ENCODE results near the gene GARRE1. TPM values are rescaled to one million over a fixed set of nuclear protein-coding genes. Genes with fewer than 3 reads are reported as not detected.
"Not testable (repeated sequence)": the region's sequence is repeated elsewhere in the genome, so short reads cannot be mapped to it uniquely, and the experiment has no call there.

GARRE1 gene
- total RNA-seq, 2 donors from 2014 or later = 13.0 to 26.7 TPM

DNA sequence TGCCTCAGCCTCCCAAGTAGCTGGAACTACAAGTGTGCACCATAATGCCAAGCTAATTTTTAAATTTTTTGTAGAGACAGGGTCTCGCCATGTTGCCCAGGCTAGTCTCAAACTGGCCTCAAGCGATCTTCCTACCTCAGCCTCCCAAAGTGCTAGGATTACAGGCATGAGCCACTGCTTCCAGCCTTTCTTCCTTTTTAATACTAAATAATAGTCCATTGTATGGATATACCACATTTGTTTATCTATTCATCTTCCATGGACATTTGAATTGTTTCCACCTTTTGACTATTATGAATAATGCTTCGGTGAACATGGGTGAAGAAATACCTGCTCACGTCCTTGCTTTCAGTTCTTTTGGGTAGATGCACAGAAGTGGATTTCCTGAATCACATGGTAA is 24.4 kb downstream of the GARRE1 start:
- H3K4me1 ChIP-seq = no peaks in the 10 kb centered on the region
- H3K27me3 ChIP-seq = no peaks in the 10 kb centered on the region
- TF ChIP-seq, protein P1, sequence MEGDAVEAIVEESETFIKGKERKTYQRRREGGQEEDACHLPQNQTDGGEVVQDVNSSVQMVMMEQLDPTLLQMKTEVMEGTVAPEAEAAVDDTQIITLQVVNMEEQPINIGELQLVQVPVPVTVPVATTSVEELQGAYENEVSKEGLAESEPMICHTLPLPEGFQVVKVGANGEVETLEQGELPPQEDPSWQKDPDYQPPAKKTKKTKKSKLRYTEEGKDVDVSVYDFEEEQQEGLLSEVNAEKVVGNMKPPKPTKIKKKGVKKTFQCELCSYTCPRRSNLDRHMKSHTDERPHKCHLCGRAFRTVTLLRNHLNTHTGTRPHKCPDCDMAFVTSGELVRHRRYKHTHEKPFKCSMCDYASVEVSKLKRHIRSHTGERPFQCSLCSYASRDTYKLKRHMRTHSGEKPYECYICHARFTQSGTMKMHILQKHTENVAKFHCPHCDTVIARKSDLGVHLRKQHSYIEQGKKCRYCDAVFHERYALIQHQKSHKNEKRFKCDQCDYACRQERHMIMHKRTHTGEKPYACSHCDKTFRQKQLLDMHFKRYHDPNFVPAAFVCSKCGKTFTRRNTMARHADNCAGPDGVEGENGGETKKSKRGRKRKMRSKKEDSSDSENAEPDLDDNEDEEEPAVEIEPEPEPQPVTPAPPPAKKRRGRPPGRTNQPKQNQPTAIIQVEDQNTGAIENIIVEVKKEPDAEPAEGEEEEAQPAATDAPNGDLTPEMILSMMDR (IDR thresholded peaks at IDR 0.05) = no peak
- DNase-seq = no peak
- no peaks in the 10 kb centered on the region for H3K36me3 ChIP-seq
- H3K27ac ChIP-seq = no peak overlapping the region
- H3K4me3 ChIP-seq = no peak overlapping the region
- no peaks in the 10 kb centered on the region for H3K9me3 ChIP-seq
- intact Hi-C loops (cut with DNase I) = no loop called here
- no peak overlapping the region for H3K9ac ChIP-seq (ENCODE audit: low read depth in 2 of 2, low read length in 2 of 2)

GRCh38 chr19:34281444-34281843 is 27.1 kb downstream of the GARRE1 start:
- H3K27ac ChIP-seq; H3K4me1 ChIP-seq; intact Hi-C loops (cut with DNase I); H3K9ac ChIP-seq (ENCODE audit: low read depth in 2 of 2, low read length in 2 of 2); H3K4me3 ChIP-seq; H3K27me3 ChIP-seq; H3K36me3 ChIP-seq; H3K9me3 ChIP-seq; DNase-seq: not testable (repeated sequence)

DNA sequence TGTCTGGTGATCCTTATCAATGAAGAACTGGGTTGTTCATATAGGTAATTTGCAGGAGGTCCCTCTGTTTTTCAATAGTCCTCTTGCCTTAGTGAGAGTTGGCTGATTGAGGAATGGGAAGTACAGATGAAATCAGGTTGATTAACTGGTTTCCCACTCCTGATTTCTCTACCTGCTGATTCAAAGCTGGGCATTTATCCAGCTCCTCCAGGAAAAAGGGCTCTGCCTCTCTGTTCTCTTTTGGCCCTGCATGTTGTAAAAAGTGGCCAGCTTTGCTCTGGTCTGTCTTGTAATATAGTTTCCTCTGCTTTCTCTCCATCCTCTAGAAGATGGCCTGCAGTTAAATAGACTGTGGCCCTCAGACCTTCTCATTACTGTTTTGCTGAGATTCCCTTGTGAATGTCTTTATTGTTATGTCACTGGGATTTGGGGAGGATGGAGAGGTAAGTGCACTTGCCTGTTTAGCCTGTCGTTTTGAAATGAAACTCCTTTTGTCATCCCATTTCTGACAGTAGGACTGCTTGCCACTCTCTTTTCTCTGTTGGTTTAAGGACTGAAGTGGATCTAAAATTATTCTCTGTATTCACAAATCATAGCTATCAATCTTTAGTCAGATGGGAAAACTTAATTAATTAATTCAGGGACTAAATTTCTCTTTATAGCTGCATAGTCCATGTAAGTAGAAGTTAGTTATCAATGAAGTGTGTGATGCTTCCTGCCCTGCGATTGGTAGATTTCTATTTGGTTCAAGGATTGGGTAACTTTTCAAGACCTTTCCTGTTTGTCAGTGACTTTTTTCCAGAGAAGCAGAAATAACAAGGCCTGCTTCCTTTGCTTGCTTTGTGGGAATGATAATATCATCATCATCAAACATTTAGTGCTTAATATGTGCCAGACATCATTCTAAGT is 28.5 kb downstream of the GARRE1 start:
- DNase-seq = no peak
- intact Hi-C loops (cut with DNase I) = no loop called here

DNA sequence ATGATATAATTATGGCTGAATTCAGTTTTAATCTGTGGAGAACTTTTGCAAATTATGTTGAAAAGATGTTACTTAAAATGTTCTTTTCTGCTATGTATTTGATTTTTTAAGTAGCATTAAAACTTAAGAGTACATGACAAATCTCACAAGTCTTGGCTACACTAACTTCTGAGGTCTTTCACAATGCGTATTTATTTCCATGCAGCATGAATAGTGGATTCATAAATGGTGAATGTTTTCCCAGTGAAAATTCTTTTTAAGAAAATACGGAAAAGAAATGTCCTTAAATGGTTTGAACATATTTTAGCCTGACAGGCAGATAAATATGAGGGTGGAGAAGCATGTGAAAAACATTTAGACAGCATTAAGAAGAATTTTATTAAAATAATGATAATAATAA is 30.2 kb downstream of the GARRE1 start:
- TF ChIP-seq, protein P1 (IDR thresholded peaks at IDR 0.05) = no peak
- Histone ChIP-seq H3K4me3 (no peak overlapping the region), H3K9ac (ENCODE audit: low read depth in 2 of 2, low read length in 2 of 2) (no peak overlapping the region), H3K36me3 (no peaks in the 10 kb centered on the region), H3K27ac (no peak overlapping the region), H3K27me3 (no peaks in the 10 kb centered on the region), H3K9me3 (no peaks in the 10 kb centered on the region), H3K4me1 (no peaks in the 10 kb centered on the region)
- intact Hi-C loops (cut with DNase I) = no loop called here
- DNase-seq = no peak

More for the DNA sequence above, 28.5 kb downstream of the GARRE1 start:
- TF ChIP-seq, protein P1 (IDR thresholded peaks at IDR 0.05) = no peak
- Histone ChIP-seq H3K36me3 (no peaks in the 10 kb centered on the region), H3K9me3 (no peaks in the 10 kb centered on the region), H3K27ac (no peak overlapping the region), H3K9ac (ENCODE audit: low read depth in 2 of 2, low read length in 2 of 2) (no peak overlapping the region), H3K27me3 (no peaks in the 10 kb centered on the region), H3K4me3 (no peak overlapping the region), H3K4me1 (no peaks in the 10 kb centered on the region)

- Histone ChIP-seq H3K36me3 (no peaks in the 10 kb centered on the region), H3K4me1 (no peaks in the 10 kb centered on the region), H3K27ac (no peak overlapping the region), H3K4me3 (no peak overlapping the region), H3K27me3 (no peaks in the 10 kb centered on the region), H3K9me3 (no peaks in the 10 kb centered on the region), H3K9ac (ENCODE audit: low read depth in 2 of 2, low read length in 2 of 2) (no peak overlapping the region)
- intact Hi-C loops (cut with DNase I) = no loop called here
- no peak for DNase-seq
- TF ChIP-seq, protein P1 (IDR thresholded peaks at IDR 0.05) = no peak
Observed at GRCh38 chr19:34287662-34288140, 33.3 kb downstream of the GARRE1 start.

GRCh38 chr19:34288381-34288780 is 34.0 kb downstream of the GARRE1 start:
- Histone ChIP-seq H3K36me3 (no peaks in the 10 kb centered on the region), H3K4me1 (no peaks in the 10 kb centered on the region), H3K4me3 (no peak overlapping the region), H3K27me3 (no peaks in the 10 kb centered on the region), H3K9ac (ENCODE audit: low read depth in 2 of 2, low read length in 2 of 2) (no peak overlapping the region), H3K27ac (no peak overlapping the region), H3K9me3 (no peaks in the 10 kb centered on the region)
- TF ChIP-seq, protein P1 (IDR thresholded peaks at IDR 0.05) = no peak
- intact Hi-C loops (cut with DNase I) = no loop called here
- DNase-seq = no peak
